ENCODE results near the gene RBM15B.

Gene RBM15B

GRCh38 chr3:51436998-51437639 lies 46.0 kb downstream of the RBM15B start:
- DNase-seq (ENCODE audit: extremely low read depth, low read depth) = no peak
- no peak for TF ChIP-seq CTCF (IDR thresholded peaks at IDR 0.05; ENCODE audit: low read depth, low read length)

DNA sequence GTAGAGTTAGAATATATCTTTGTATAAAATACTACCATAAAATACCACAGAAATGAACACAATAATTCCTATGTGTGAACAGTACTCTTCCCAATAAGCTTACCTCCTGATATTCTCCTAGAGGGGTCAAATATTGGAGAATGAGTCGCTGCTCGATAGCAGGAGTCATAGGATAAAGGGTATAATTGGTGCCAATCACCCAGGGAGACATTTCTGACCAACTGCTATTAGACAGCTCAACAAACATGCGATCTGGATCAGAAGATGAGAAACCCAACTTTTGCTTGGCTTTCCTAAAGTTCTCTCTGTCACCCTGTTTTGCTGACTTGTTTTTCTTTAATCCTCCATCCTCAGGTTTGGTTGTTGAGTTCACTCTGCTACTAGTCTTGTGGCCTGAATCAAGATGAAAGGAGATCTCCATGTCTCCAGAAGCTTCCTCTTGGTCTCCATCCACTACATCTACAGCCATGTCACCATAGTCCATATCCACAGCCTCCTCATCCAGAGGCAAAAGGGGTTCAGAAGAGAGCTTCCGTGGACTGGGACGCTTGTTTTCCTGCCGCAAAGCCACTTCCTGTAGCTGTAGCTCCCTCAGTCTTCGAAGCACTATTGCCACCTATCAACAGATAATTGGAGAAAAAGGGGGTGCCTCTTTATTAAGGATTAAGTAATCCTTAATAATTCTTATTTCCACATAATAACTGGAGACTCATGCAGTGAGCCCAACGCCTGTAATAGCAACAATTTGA lies 50.4 kb downstream of the RBM15B start:
- no peak for DNase-seq (ENCODE audit: extremely low read depth, low read depth)
- TF ChIP-seq CTCF (IDR thresholded peaks at IDR 0.05; ENCODE audit: low read depth, low read length) = no peak

DNA sequence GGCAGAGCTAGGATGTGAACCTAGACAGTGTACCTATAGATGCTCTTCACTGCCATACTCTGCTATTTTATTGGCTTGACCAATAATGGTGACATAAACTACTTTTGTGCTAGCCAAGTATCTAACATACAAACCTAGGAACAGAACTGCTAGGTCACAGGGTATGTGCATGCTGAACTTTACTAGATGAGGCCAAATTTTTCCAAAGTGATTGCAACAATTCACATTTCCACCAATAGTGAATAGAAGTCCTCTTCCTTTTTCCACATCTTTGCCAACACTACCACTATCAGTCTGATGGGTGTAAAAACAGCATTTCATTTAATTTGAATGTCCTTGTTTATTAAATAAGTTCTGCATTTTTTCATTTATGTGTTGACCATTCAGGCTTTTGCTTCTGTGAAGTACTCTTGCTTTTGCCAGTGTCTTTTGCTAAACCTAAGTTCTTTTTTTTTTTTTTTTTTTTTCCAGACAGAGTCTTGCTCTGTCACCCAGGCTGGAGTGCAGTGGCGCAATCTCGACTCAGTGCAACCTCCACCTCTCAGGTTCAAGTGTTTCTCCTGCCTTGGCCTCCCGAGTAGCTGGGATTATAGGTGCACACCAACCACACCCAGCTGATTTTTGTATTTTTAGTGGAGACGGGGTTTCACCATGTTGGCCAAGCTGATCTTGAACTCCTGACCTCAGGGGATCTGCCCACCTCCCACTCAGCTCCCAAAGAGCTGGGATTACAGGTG lies 54.6 kb downstream of the RBM15B start:
- no peak for DNase-seq (ENCODE audit: extremely low read depth, low read depth)
- no peak for TF ChIP-seq CTCF (IDR thresholded peaks at IDR 0.05; ENCODE audit: low read depth, low read length)

Data from AG09319 (cell line).